Measurements from ENCODE around the gene MRPL20. TPM values are rescaled to one million over a fixed set of nuclear protein-coding genes. Genes with fewer than 3 reads are reported as not detected.

Gene MRPL20
- 119 and 121 TPM in 2 replicates for total RNA-seq

GRCh38 chr1:1406821-1407635 is at the start of gene MRPL20:
Gene MRPL20, minus strand, starts transcription at chr1:1407293. Its CDS starts 76 bp downstream, at chr1:1407217.

GRCh38 chr1:1449099-1449739 is 42.1 kb upstream of the MRPL20 start, which contains the start of gene ATAD3C:
Gene ATAD3C, plus strand, starts transcription at chr1:1449689. Its CDS starts 995 bp downstream, at chr1:1450684.

DNA sequence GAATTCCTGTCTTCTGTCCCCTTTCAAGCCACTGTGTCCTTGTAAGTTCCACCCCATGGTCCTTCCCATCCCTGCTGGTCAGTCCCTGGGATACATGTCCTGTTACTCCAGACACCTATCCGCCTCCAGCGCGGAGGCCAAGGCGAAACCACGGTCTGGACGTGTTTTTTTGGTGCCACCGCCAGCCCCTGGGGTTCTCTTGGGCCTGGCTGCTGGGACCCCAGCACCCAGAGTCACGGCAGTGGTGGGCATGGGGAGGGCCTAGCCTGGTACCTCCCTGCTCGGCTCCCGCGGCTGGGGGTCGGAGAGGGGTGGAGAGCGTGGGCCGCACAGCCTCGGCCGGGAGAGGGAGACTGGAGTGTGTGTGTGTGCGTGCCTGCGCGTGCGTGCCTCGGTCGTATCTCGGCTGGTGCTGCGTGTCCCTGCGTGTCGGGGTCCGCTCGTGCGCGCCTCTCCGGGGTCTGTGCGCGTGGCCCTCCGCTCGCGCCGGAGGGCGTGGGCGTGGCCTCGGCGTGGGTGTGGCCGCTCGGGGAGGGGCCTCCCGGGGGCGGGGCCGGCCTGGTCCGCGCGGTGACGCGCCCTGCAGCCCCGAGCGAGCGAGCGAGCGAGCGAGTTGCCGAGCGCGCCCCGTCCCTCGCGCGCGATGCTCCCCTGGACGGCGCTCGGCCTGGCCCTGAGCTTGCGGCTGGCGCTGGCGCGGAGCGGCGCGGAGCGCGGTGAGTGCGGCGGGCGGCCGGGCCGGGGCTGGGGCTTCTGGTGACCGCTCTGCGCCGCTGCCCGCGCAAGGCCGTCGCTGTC is 28.2 kb upstream of the MRPL20 start, which contains the start of gene VWA1:
TSS of gene VWA1 (plus strand) at position 585 of the 798 bp plus-strand sequence. CDS start at position 644, 59 bp downstream.

DNA sequence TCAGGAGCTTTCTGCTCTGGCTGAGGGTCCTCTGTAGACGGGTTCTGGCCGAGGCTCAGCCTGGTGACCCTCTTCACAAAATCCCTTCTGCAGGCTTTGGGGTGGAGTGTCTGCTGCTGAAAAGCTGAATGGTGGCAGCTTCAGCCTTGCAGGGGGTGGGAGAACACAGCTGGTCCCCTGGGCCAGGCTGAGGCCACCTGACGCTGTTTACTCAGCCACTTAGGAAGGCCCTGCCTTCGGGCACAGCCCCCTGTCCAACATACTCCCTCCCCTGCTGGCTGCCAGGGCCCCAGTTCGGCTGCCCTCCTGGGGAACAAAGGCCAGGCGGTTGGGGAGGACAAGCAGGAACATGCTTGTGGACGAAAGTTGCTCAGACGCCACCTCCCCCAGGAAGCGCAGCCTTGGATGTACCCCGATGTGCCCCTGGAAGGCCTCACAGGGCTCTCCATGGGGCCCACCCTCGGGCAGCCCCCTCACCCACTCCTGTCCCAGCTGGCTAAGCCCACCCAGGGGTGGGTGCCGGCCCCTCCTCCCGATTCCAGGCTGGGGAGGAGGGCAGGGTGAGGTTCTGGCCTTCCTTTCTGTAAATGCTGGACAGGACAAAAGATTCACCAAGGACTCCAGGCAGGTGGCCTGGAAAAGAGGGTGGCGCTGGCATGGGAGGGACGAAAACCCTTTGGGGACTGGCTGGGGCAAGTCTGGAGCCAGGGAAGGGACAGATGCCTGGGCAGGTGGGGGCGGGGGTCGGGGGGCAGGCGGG is 14.2 kb upstream of the MRPL20 start, which contains the start of gene ANKRD65:
TSS of gene ANKRD65 (minus strand) at position 130 of the 760 bp plus-strand sequence. CDS start 271 bp downstream, outside the sequence.

GRCh38 chr1:1399187-1399871 is 7.8 kb downstream of the MRPL20 start, which contains the start of gene CCNL2:
Gene CCNL2, minus strand, starts transcription at chr1:1399335. Its CDS starts 29 bp downstream, at chr1:1399306.

DNA sequence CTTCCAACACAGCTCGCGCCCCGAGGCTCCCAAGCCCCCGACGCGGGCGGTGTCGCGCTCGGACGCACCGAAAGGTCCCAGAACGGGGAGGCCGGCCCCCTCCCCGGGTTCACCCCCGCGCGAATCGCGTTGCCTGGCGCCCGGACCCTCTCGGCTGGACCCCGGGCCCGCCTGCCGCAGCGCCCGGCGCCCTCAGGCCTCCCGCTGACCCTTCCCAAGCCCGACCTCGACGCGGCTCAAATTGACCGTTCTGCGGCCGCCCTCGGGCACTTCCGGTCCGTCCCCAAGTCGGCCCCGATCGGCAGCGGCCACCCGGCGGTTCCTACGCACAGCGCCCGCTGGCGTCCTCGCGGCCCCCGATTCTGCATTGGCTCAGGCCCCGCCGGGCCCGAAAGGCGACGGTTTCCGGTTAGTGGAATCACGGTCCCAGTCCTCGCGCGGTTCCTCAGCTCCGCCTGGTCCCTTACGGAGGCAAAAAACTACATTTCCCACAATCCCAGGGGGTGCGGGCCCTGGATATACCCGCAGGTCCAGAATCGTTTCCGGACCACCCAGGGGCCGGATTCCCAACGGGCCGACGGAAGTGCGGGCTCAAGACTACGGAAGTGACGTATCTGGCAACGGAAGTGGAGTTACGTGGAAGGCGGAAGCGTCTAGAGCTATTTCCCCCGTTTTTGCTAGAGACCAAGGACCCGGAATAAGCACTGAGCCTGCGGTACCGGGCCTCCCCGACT is 32.0 kb downstream of the MRPL20 start, which contains the start of gene AURKAIP1:
TSS of gene AURKAIP1 (minus strand) at position 279 of the 734 bp plus-strand sequence. CDS start 451 bp downstream, outside the sequence.

DNA sequence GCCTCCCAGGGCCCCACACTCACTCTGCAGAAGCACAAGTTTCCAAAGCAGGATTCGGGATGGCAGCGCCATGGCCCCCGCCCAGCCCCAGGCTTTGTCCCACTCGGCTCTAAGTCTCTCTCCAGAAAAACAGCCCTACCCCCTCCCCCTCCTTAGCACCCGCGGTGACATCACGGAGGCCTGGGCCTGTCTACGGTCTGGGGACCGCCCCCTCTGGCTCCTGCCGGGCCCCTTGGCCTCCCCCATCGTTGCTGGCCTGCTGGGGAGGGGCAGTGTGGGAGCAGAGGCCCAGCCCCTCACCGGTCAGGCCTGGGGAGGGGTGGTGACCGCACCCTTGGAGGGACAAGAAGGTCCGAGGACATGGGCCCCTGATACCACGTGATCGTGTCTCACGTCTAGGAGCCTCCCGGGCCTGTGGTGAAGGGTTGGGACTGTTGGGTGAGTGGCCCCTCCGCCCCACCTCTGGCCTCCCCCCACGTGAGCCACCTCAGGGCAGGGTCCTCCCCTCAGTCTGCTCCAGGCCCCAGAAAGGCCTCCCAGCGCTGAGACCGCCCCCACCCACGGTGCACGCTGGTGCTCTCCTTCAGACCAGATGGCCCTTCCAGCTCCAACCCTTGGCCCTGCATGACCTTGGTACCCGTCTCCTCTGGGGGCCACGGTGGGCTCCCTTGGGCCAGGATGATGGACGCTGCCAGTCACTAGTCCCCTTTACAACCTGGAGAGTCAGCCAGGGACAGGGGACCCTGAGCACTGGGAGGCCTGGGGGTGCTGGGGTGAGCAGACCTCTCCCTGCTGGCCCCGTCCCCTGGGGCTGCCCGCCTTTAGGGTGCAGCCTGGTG is 48.4 kb downstream of the MRPL20 start, which contains the start of gene MXRA8:
TSS of gene MXRA8 (minus strand) at position 123 of the 839 bp plus-strand sequence. CDS start at position 72, 51 bp downstream.

Other genes with a start within 250 kb of the MRPL20 start
- gene TTLL10, start 233.4 kb downstream of the MRPL20 start, total RNA-seq: not detected in 2 replicates
- not detected in 2 replicates for gene TNFRSF18, start 200.7 kb downstream of the MRPL20 start, total RNA-seq
- gene TNFRSF4, start 193.1 kb downstream of the MRPL20 start, total RNA-seq: 0.12 and 0.13 TPM in 2 replicates
- 116 and 143 TPM in 2 replicates for gene SDF4, start 175.3 kb downstream of the MRPL20 start, total RNA-seq
- gene B3GALT6, start 175.1 kb downstream of the MRPL20 start, total RNA-seq: 16.3 and 21.9 TPM in 2 replicates
- 0.40 and 0.75 TPM in 2 replicates for gene C1QTNF12, start 160.6 kb downstream of the MRPL20 start, total RNA-seq
- 25.6 and 34.3 TPM in 2 replicates for gene UBE2J2, start 133.4 kb downstream of the MRPL20 start, total RNA-seq
- 0.53 and 0.68 TPM in 2 replicates for gene SCNN1D, start 126.9 kb downstream of the MRPL20 start, total RNA-seq
- 35.4 and 38.3 TPM in 2 replicates for gene ACAP3, start 99.4 kb downstream of the MRPL20 start, total RNA-seq
- gene PUSL1, start 98.7 kb downstream of the MRPL20 start, total RNA-seq: 11.4 and 16.8 TPM in 2 replicates
- gene INTS11, start 82.6 kb downstream of the MRPL20 start, total RNA-seq: 57.1 and 58.8 TPM in 2 replicates
- 8.6 and 9.9 TPM in 2 replicates for gene CPTP, start 82.5 kb downstream of the MRPL20 start, total RNA-seq
- 0.06 and 0.26 TPM in 2 replicates for gene TAS1R3, start 76.0 kb downstream of the MRPL20 start, total RNA-seq
- gene DVL1, start 57.9 kb downstream of the MRPL20 start, total RNA-seq: 63.8 and 102 TPM in 2 replicates
- 282 and 369 TPM in 2 replicates for gene MXRA8, start 48.7 kb downstream of the MRPL20 start, total RNA-seq
- 98.4 and 131 TPM in 2 replicates for gene AURKAIP1, start 32.1 kb downstream of the MRPL20 start, total RNA-seq
- 103 and 125 TPM in 2 replicates for gene CCNL2, start 8.0 kb downstream of the MRPL20 start, total RNA-seq
- 0.37 and 0.40 TPM in 2 replicates for gene ANKRD65, start 14.0 kb upstream of the MRPL20 start, total RNA-seq
- gene VWA1, start 28.4 kb upstream of the MRPL20 start, total RNA-seq: 1.6 and 2.5 TPM in 2 replicates
- gene ATAD3C, start 42.4 kb upstream of the MRPL20 start, total RNA-seq: 0.56 and 0.66 TPM in 2 replicates
- gene ATAD3B, start 64.5 kb upstream of the MRPL20 start, total RNA-seq: 14.2 and 22.7 TPM in 2 replicates
- gene ATAD3A, start 104.9 kb upstream of the MRPL20 start, total RNA-seq: 22.9 and 47.2 TPM in 2 replicates
- 2.0 and 2.8 TPM in 2 replicates for gene TMEM240, start 133.3 kb upstream of the MRPL20 start, total RNA-seq
- gene SSU72, start 167.6 kb upstream of the MRPL20 start, total RNA-seq: 51.3 and 54.8 TPM in 2 replicates
- gene FNDC10, start 192.8 kb upstream of the MRPL20 start, total RNA-seq: 0.79 and 0.87 TPM in 2 replicates
- 43.3 and 58.3 TPM in 2 replicates for gene MIB2, start 208.2 kb upstream of the MRPL20 start, total RNA-seq
- 1.7 and 1.8 TPM in 2 replicates for gene MMP23B, start 224.9 kb upstream of the MRPL20 start, total RNA-seq